ENCODE data around the gene GRIP2.

The GRIP2 gene

DNA sequence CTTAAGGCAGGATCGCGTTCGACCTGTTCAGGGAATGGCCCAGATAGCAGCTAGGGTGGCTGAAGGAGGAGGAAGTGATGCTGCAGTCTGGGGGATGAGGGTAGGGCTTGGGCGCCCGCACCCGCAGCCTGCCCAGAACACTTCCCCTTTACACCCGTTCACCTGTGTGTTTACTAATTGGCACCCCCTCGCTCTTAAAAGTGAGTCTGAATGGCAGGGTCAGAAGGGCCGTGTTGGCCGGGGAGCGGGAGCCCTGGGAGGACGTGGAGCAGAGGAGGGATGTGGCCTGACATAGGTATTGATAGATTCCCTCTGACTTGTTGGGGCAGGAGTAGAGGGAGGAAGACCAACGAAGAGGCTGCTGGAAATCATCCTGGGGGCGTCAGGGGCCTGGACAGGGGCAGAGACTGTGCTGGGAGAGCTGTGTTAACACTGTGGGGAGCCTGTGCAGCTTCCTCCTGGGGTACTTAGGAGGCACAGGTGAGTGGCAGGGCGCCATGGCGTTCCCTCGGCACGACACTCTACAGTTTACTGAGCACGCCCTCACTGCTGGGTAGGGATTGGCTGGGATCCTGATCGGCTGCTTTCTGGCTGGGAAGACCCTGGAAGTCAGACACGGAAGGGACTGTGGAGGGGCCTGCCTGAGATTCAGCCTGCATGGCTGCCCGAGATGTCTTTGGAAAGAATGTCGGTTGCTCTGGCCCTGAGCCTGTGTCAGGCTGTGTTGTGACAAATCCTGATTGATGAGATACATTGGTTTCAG lies 86.1 kb downstream of the GRIP2 start:
- no peak for DNase-seq (ENCODE audit: low read depth in 2 of 2)

DNA sequence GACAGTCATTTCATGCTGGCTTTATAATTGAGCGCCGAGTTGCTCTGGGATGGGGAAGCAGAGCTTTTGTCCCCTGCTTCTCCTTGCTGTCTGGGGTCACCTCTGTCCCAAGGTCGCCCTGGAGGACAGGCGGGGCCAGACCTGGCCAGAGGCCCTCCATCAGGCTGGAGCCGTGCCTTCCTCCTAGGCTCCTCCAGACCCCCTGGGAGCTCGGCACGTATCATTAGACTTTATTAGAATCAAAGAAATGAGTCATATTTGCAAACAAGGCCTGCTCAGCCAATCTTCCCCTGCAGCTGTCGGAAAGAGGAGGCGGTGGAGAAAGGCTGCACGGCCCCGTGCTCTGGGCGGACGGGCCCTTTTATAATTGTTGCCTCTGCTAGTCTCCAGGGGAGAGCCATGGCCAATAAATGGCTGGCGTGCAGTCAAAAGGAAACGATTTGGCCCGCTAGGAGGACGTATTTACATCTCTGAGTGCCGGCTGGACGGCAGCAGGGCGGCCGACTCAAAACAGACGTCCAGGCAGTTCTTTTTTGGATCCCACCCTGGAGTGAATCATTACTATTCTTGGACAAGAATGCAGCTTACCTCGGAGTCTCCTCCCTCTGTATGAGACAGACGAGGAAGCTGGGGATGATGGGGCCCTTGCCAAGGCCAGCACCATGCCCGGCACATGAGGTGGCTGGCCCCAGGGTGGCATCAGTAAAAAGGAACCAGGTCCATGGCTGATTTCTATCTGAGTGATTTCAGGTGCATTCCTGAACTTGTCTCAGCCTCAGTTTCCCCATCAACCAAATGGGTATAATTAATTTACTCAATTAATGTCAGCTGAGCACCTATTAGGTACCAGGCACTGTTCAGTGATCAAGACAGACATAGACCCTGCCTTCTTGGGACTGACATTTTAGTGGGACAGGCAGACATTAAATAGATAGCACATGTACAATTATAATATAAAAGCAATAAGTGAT lies 87.1 kb downstream of the GRIP2 start:
- DNase-seq (ENCODE audit: low read depth in 2 of 2): no peak

DNA sequence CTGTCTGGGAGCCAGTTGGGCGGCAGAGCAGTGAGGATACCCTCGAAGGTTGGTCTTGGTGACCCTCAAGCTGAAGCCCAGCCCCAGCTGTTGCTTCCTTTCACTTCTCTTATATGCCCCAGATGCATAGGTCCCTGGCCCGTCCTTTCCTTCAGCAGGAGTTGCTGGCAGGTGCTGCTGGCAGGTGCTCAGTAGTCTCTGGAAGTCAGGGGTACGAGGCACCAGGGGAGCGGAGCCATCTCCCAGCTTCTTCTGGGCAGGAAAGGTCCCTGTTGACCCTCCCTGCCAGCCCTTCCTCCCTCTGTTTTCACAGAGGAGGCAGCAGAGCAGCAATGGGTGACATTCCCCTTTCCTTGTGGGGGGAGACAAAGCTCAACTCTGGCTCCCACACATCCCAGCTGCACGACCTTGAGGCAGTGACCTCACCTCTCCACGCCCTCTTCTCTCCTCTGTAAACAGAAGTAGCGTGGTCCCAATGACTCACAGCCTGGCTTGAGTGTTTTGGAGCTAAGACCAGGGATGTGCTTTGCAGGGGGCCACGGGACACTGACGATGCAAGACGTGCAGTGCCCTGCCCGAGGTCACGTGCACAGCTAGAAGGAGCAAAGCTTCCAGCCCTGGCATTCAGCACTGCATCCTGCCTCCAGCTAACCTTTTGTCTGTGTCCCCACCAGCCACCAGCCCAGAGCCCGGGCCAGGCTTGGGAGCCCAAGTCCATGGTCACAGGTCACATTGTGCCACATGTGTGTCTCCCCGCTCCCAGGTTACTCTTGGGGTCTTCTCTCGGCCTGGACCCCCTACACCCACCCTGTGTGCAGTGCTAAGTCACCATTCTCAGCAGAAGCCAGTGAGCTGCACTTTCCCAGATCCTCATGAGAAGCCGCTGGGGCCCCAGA lies 88.0 kb downstream of the GRIP2 start:
- no peak for DNase-seq (ENCODE audit: low read depth in 2 of 2)

DNA sequence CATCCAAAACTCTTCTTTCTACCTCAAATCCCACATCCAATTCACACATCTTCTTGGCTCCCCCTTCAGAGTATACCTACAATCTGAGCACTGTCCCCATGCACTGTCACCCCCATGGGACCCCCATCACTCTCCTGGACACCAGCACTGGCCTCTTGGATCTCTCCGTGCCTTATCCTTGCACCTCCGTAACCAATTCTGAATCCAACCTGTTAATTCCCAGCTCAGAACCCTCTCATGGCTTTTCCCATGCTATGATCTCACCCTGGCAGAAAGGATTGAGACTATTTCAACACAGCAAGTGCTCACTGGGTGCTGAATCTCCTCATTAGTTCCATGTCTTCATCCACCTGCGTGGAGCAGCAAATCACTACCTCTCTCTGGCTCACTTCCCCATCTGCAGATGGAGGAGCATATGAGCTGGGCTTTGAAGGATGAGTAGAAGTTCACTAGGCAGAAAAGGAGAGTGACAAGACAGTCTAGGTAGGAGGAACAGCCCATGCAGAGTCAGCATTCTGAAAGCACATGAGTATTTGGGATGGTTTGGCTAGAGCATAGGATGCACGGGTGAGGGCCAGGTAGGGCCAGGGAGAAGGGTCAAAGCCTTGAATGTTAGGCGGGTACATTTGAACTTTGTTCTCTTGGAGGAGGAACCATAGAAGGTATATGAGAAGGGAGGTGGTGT lies 89.1 kb downstream of the GRIP2 start:
- DNase-seq (ENCODE audit: low read depth in 2 of 2): no peak

DNA sequence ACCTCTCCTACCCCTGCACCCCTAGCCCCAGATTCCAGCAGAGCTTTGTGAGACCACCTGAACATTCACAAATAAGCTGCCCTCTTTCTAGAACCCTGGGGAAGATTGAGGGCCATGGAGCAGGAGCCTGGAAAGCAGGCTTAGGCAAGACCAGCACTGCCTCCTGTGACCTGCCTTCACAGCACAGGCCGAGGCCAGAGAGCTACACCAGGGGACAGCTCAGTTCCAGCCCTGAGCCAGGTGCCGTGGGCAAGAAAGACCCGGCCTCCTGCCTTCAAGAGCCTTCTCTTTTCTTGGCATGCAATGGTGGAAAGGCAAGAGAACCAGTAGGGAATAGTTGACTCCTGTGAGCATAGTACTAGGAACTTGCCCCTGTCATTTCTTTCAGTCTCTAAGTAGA lies 89.6 kb downstream of the GRIP2 start:
- DNase-seq (ENCODE audit: low read depth in 2 of 2): no peak

DNA sequence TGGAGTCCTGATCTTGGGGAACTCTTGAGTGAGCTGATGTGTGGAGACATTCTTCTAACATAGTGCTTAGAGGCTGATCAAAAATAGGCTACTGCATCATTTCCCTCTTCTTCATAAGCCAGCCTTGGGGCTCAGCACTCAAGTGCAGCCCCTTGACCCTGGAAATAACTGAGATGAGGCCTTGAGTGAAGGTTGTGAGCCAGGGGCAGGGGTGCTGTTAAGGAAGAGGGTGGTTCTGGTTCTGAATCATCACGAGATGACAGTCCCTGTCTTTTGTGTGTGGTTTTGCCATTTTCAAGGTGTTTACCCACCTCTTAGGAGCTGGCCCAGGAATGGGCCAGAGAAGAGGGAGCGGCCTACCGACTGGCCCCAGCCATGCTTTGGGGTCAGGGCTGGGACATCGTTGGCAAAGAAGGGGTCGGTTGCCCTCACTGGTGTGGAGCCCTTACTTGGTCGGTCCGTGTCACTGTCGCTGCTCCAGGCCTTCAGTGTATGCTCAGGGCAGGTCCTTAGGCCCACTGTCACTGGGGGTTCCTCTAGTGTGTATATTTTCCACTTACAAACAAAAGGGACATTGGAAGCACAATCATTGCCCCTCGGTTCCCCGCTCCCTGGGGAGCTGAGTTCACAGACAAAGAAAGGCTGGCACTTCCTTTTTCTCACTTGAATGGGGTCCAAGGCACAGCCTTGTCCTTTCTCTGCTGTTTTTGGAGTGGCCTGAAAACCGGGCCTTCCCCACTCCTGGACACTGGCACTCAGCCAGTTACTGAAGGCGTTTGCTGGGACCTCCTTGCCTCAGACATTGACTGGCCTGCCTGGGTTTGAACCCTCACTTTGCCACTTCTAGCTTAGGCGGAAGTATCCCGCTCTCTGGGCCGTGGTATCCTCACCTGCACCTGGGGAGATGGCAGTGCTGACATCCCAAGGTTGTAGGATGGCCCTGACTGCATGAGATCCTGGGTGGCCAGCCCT lies 91.1 kb downstream of the GRIP2 start:
- DNase-seq (ENCODE audit: low read depth in 2 of 2): no peak

DNA sequence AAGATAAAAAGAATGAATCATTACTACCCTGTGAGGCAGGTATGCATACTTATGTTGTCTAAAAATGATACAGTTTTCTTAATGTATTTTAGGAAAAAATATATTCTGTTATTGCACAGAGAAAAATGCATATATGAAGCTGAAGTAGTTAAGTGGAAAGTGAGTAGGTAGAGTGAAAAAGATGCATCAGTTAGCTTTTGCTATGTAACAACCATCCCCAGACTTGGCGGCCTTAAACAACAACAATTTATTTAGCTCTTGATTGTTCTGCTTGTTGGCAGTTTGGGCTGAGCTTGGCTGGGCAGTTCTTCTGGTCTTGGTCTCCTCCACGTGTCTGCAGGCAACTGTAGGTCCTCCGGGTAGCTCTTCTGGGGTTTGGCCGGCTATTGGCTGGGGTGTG lies 92.1 kb downstream of the GRIP2 start:
- no peak for DNase-seq (ENCODE audit: low read depth in 2 of 2)

DNA sequence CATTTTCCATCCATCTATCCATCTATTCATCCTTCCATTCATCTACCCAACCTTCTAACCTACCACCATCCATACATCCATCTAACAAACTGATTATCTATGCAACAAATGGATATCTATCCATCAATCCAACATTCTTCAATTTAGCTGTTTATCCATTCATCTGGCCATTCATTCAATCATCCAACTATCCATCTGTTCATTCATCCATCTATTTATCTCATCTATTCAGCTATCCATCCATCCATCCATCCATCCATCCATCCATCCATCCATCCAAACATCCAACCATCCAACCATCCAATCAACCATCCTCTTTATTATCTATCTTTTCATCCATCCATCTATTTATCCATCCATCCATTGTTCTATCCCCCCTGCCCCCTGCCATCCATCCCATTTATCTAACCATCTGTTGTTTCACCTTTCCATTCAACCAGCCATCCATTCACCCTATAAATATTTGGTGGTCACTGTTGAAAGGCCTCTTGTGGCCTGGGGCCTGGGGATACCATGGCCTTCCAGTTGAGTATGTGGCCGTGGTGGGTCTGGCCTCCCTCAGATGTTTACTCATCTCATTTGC lies 93.1 kb downstream of the GRIP2 start:
- no peak for DNase-seq (ENCODE audit: low read depth in 2 of 2)

DNA sequence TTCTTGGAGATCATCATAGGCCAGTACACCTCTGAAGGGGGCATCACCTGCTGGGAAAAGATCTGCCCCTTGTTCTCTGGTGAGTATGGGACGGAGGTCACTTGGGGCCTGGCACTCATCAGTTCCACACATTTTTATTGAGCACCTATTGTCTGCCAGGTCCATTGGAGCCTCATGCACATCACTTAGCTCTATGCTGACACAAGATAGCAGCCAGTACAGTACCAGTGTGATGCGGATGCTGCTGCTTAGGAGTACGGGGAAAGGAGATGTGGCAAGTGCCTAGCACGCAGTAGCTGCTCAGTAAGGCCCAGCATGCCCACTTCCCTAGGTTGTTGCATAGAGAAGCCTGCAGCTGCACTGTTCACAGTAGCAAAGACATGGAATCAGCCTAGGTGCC lies 94.4 kb downstream of the GRIP2 start:
- no peak for DNase-seq (ENCODE audit: low read depth in 2 of 2)

DNA sequence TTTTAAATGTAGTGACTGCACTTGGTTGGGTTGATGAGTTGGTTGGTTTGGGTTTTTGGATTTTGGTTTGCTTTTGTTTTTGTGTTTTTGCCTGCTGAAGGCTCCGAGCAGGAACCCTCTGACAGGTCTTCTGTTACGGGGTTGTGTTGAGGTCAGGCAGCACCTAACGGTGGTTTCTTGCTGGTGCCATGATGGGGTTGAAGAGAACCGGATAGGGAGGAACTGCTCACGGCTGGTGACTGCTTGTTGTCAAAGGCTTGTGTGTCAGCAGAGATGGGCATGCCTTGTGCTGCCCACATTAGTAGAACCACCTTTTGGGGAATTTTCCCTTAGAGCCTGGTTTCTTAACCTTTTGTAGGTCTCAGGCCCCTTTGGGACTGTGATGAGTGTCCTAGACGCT lies 95.8 kb downstream of the GRIP2 start:
- DNase-seq (ENCODE audit: low read depth in 2 of 2): no peak

DNA sequence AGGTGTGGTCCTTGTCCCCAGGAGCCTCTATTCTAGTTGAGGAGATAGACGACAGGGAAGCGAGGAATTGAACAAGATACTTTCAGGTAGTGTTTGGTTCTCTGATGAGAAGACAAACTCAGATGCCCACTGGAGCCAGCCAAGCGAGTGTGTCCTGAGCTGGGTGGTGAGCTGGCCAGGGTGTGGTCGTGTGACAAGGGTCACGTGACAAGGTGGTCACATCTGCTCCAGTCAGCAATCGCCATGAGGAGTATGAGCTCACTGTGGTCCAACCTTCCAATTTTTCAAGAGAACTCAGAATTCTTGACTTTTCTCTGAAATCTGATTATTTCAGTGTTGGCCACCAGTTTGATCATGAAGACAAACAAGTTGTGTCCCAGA lies 98.2 kb downstream of the GRIP2 start:
- DNase-seq (ENCODE audit: low read depth in 2 of 2): no peak

DNA sequence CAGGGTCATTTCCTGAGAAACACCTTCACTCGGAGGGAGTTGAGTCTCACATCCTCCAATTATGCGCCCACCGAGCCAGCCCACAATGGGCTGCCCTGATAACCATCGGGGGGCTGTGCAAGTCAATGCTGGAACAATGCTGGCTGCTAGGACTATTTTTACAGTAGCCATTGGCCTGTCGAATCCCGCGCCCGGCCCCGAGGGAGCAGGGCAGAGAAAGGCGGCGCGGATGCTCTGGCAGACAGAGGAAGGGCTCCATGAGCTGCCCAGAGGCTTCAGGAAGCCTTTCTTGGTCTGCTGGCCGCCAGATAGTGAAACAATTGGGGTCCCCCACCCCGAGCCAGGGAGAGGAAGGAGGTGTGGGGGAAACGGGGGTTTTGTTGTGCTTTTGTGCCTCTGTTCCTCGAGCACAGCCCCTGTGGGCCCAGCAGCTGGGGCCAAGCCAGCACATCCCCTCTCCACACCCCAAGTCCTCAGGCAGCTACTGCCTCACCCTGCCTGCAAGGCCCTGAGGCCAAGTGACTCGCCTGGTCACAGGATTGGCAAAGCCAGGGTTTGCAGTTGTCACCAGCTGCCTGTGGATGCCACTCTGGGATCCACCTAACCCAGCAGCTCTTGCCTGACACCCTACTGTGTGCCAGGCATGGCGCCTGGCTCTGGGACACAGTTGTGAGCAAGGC lies 98.8 kb downstream of the GRIP2 start:
- DNase-seq (ENCODE audit: low read depth in 2 of 2): no peak

DNA sequence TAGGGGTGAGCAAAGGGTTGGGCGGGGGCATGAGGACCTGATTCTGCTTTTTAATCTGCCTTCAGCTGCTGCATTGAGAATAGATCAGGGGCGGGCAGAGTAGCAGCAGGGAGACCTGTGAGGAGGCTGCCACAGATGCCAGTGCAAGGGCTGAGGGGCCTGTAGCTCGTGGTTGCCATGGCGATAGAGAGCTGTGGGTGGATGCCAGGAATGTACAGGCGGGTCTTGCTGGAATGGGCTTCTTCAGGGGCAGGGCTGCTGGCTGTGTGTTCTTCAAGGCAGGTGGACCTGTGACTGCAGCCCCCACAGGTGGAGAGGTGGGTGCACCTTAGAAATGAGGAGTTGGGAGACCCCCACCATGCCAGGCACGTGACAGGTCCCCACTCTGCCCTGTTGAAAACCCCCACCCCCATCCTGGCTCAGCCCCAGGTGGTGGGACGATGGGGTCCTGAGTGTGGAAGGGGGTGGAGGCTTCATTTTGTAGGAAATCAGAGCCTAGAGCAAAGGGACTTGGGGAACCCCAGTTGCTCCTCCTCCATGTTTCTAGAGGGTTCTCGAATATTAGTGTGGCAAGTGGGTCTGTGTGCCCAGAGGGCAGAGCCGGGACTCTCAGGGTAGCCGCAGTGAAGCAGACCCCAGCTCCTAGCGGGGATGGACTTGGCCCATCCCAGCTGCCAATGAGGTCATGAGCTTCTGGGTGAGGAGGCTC lies 99.5 kb downstream of the GRIP2 start:
- no peak for DNase-seq (ENCODE audit: low read depth in 2 of 2)

DNA sequence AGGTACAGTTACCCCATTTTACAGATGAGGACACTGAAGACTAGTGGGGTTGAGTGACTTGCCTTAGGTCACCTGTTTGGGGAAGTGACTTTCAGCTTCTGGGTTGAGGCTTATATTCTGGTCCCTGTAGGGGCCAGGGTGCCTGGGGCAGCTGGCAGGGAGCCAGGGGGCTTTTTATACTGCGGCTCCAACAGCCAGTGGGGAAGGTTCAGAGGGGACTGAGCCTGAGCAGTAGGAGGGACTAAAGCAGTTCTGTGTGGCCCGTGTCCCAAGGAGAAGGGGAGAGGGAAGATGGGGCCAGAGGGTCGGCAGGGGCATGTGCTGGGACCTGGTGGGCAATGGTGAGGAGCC lies 100.0 kb downstream of the GRIP2 start:
- no peak for DNase-seq (ENCODE audit: low read depth in 2 of 2)

DNA sequence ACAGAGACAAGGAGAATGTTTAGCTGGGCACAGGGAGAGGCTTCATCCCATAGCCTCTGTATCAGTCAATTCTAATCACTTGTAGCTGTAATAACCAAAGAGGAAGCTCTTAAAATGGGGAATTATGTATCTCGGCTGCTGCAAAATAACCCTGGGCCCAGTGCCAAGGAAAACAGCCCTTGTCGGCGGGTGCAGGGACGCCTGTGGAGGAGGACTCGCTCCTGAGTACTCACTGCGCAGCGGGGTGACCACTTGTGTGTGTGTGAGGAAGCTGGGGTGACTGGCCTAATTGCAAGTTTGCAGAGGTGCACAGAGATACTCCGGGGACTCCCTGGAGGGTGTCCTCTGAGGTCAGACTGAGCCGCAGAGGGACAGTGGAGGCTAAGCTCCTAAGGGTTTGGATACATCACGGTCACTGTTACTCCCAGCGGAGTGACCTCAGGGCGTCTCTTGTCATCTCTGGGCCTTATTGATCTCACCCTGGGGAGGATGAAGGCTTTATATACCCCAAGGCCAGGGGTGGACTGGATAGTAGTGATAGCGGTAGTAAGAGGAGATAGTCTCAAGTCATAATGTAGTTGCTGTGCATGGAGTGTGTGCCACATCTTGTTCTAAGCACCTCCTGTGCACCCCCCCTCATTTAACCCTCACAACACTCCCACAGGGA lies 100.5 kb downstream of the GRIP2 start:
- no peak for DNase-seq (ENCODE audit: low read depth in 2 of 2)

Data from stimulated activated CD8-positive, alpha-beta memory T cell treated with anti-CD3 and anti-CD28 coated beads, Interleukin-2, amount 100 ng/mL, for 1 hour (primary cell).